CD4-positive, alpha-beta memory T cell (primary cell): ENCODE results near the gene IKZF2. TPM values are rescaled to one million over a fixed set of nuclear protein-coding genes. Genes with fewer than 3 reads are reported as not detected.

ENCODE experiments used
- CTCF ChIA-PET: fragments of 350-600 bp; sonication (Branson Sonifier 250); formaldehyde crosslinking; loops from one replicate; lab custom pipeline; 2021; ENCODE audit warnings: inconsistent platforms; ENCODE audit not compliant: partially characterized antibody; lab: Charles Lee
- POLR2A ChIA-PET: fragments of 350-600 bp; sonication (Branson Sonifier 250); formaldehyde crosslinking; loops from one replicate; lab custom pipeline; 2021; ENCODE audit not compliant: partially characterized antibody; lab: Charles Lee
- DNase-seq, 5 donors: peaks; one replicate each; pipeline versions ENCODE4 v3.0.0 to v3.0.0-alpha.2; 2020 to 2022; ENCODE audit warnings: mixed read lengths in 1 of 5
- H3K27ac ChIP-seq: one replicate; pipeline ENCODE4 v1.7.0; 2013; ENCODE audit warnings: low read depth, low read length
- H3K27me3 ChIP-seq: 2 replicates; pipeline ENCODE4 v1.7.0; 2013; ENCODE audit warnings: mild to moderate bottlenecking, low read length, moderate library complexity; ENCODE audit not compliant: insufficient read depth
- H3K36me3 ChIP-seq: 2 replicates; pipeline ENCODE4 v1.7.0; 2013; ENCODE audit warnings: mild to moderate bottlenecking, low read length, moderate library complexity; ENCODE audit not compliant: insufficient read depth
- H3K4me1 ChIP-seq: 2 replicates; pipeline ENCODE4 v1.7.0; 2013; ENCODE audit warnings: mild to moderate bottlenecking, low read length, moderate library complexity; ENCODE audit not compliant: insufficient read depth
- H3K4me3 ChIP-seq, 2 donors: one replicate each; pipeline ENCODE4 v1.7.0; 2013; ENCODE audit warnings: low read length in 2 of 2, mild to moderate bottlenecking in 1 of 2
- H3K9me3 ChIP-seq, 2 donors: one replicate each; pipeline ENCODE4 v1.7.0; 2013; ENCODE audit warnings: low read length in 2 of 2, control low read depth in 1 of 2; ENCODE audit not compliant: control insufficient read depth in 1 of 2
- H3K27ac Mint-ChIP-seq, 7 donors: one replicate each; pipeline ENCODE4 v1.8.0; 2020 to 2021; ENCODE audit warnings: mixed read lengths in 7 of 7, mild to moderate bottlenecking in 6 of 7, inconsistent platforms in 3 of 7, moderate library complexity in 3 of 7
- H3K27me3 Mint-ChIP-seq, 2 donors: one replicate each; pipeline ENCODE4 v1.8.0; 2020 to 2021; ENCODE audit warnings: mixed read lengths in 2 of 2
- H3K36me3 Mint-ChIP-seq, 2 donors: one replicate each; pipeline ENCODE4 v1.8.0; 2020 to 2021; ENCODE audit warnings: mixed read lengths in 2 of 2, inconsistent platforms in 1 of 2, mild to moderate bottlenecking in 1 of 2
- H3K4me1 Mint-ChIP-seq, 4 donors: one replicate each; pipeline ENCODE4 v1.8.0; 2020 to 2021; ENCODE audit warnings: mixed read lengths in 4 of 4, mild to moderate bottlenecking in 1 of 4
- H3K4me3 Mint-ChIP-seq, 8 donors: one replicate each; pipeline ENCODE4 v1.8.0; 2020 to 2021; ENCODE audit warnings: mixed read lengths in 8 of 8, mild to moderate bottlenecking in 7 of 8, moderate library complexity in 6 of 8, inconsistent platforms in 3 of 8
- H3K9me3 Mint-ChIP-seq, 8 donors: one replicate each; pipeline ENCODE4 v1.8.0; 2020 to 2021; ENCODE audit warnings: mixed read lengths in 8 of 8, mild to moderate bottlenecking in 5 of 8, inconsistent platforms in 3 of 8, moderate library complexity in 1 of 8
- intact Hi-C: fragments of 100-400 bp; cut with micrococcal nuclease; formaldehyde crosslinking; loops from one replicate; pipeline ENCODE4 v1.15.1; 2023
- polyA plus RNA-seq, 2 donors: library from polyadenylated mRNA; unstranded; fragments of 300-500 nt; fragmentation: Illumina TruSeq; gene quantifications; one replicate each; pipeline ENCODE4 v1.2.3, GENCODE V29; 2021
- total RNA-seq, 2 experiments: library from RNA; stranded (reverse); gene quantifications; one replicate each; pipeline ENCODE4 v1.2.3, GENCODE V29; 2021

IKZF2 gene
- 10 to 100 TPM; 13.2 to 15.0 TPM for total RNA-seq
- under 1 TPM; 0.14 to 0.67 TPM for polyA plus RNA-seq

DNA sequence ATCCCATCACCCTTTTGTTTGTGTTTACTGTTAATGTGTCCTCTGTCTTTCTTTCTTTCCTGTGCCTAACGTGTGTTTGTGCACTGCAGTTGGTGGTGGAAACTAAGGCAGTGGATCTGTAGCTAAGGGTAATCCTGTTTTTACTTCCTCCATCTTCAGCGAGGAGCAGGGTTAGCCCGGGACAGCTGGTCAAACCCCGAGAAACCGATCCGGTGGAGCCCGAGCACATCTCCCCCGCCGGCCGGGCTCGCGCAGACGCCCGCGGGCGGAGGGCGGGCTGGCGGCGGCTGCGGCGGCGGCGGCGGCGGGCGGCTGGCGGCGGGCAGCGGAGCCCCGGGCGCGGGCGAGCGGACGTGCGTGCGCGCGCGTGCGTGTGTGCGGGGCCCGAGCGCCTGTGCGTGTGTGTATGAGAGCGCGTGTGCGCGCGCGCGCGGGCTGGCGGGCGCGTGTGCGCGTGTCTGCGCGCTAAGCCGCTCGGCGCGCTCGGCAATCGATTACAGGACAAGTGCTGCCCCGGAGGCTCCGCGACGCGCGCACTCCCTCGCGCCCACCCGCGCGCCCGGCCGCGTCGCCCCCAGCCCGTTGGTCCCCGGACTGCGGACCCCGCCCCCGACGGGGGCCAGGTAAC is at the start of gene IKZF2:
TSS of gene IKZF2 (minus strand) at position 176 of the 628 bp plus-strand sequence. CDS start 2,983 bp downstream, outside the sequence.
- ChIA-PET POLR2A (interaction anchor here (1.0 to 2.2 kb wide), 3 partner anchors 85 to 1657 kb away, joined by 3 to 8 read pairs (median 4); partner anchors contain the start of gene SPAG16), CTCF (interaction anchor here (0.9 to 2.1 kb wide), 3 partner anchors 21 to 374 kb away, joined by 3 to 5 read pairs (median 3); no protein-coding TSS in a partner anchor)
- no peaks in the 10 kb centered on the region for H3K9me3 ChIP-seq
- peak; percentile 72 to 78 (median 72) for DNase-seq
- Mint-ChIP-seq H3K4me1 (peaks cover 14 to 39% (median 23%) of the 10 kb centered on the region in 4 donors), H3K27me3 (peaks cover 12 to 22% of the 10 kb centered on the region in 2 donors), H3K4me3 (peak within 1 kb of the TSS; percentile 90 to 96 (median 94)), H3K36me3 (peaks cover 0 to 8% of the 10 kb centered on the region in 2 donors), H3K9me3 (no peaks in the 10 kb centered on the region), H3K27ac (peak within 1 kb of the TSS; percentile 65 to 92 (median 88))
- intact Hi-C loops: loop anchor here (2.0 to 5.0 kb wide), 3 partner anchors 81 to 1656 kb away; partner anchors contain the start of gene BARD1
- H3K4me3 ChIP-seq: peak within 1 kb of the TSS; percentile 64 to 68
- H3K36me3 ChIP-seq: no peaks in the 10 kb centered on the region
- peaks cover 7% of the 10 kb centered on the region for H3K4me1 ChIP-seq
- peak within 1 kb of the TSS; percentile 50 for H3K27ac ChIP-seq
- no peaks in the 10 kb centered on the region for H3K27me3 ChIP-seq

DNA sequence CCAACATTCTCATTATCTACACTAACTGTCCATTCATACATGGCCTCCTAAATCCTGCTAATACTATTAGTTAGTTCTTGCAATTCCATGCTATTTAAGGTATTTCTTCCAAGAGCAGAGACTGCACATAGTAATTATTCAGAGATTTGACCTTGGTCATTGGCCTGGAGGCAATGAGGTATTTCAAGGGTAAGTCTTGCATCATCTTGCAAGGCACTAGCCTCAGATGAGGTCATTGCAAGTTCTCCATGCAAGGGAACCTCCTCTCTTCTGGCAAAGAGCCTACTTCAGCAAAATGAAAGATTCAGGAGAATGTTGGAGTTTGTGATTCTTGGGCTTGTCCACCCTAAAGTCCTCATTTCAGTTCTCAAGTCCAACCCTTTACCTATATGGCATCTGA is 48.5 kb upstream of the IKZF2 start:
- H3K27me3 ChIP-seq: no peaks in the 10 kb centered on the region
- Mint-ChIP-seq H3K9me3 (peaks cover 0 to 6% (median 0%) of the 10 kb centered on the region in 8 donors), H3K36me3 (no peaks in the 10 kb centered on the region), H3K4me1 (no peaks in the 10 kb centered on the region), H3K27me3 (peaks cover 0 to 3% of the 10 kb centered on the region in 2 donors), H3K27ac (no peak overlapping the region), H3K4me3 (no peak overlapping the region)
- no peak overlapping the region for H3K27ac ChIP-seq
- no peaks in the 10 kb centered on the region for H3K36me3 ChIP-seq
- H3K4me1 ChIP-seq: no peaks in the 10 kb centered on the region
- ChIA-PET CTCF (no interaction called here), POLR2A (no interaction called here)
- no peak overlapping the region for H3K4me3 ChIP-seq
- DNase-seq: no peak
- no peaks in the 10 kb centered on the region for H3K9me3 ChIP-seq
- intact Hi-C loops: no loop called here

DNA sequence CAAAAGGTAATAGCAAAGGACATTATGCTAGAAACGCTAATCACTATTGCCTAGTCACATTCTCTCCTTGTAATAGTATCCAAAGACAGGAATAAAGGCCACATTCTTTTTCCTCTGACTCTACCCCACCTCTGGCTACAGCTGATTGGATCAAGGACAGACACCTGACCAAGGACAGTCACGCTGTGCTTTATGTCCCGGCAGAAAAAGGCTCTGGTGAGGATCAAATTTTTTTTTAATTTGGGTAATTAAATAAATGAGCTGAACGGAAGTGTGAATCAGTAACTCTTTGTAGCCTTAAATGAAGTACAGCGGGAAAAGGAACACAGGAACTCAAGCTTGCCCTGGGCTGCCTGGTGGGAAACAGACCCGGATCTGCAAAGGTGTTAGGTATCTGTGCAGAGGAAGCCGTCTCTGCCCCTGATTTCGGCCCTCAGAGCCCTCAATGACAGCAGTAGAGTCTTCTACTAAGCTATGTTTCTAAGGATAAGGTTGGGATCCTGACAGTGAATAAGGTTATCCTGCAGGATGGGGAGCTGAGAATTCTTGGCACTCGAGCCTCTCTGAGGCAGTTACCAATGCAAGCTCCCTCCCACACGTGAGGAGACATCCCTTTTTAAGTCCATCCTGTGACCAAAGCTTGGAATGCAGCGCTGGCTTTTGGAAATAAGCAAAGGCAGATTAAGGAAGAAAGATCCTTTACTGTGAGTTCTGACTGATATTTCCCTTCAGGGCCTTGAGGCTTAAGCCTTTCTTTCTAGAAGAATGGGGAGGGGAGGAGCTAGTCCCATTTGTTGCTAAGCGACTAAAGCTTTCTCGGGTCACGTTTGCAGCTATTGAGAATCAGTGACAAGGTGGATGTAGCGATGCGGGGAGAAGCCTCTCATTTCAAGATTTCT is 37.8 kb upstream of the IKZF2 start:
- no peaks in the 10 kb centered on the region for H3K4me1 Mint-ChIP-seq
- intact Hi-C loops: no loop called here
- H3K36me3 Mint-ChIP-seq: no peaks in the 10 kb centered on the region
- no peak for DNase-seq
- H3K4me3 ChIP-seq: no peak overlapping the region
- peaks cover 0 to 2% (median 0%) of the 10 kb centered on the region in 8 donors for H3K9me3 Mint-ChIP-seq
- POLR2A ChIA-PET: no interaction called here
- no peak overlapping the region for H3K4me3 Mint-ChIP-seq
- H3K36me3 ChIP-seq: no peaks in the 10 kb centered on the region
- CTCF ChIA-PET: no interaction called here
- H3K27me3 Mint-ChIP-seq: no peaks in the 10 kb centered on the region
- no peaks in the 10 kb centered on the region for H3K4me1 ChIP-seq
- H3K27ac Mint-ChIP-seq: peak overlapping the region in 1 of 7 donors; percentile 29
- no peaks in the 10 kb centered on the region for H3K27me3 ChIP-seq
- H3K27ac ChIP-seq: no peak overlapping the region
- H3K9me3 ChIP-seq: no peaks in the 10 kb centered on the region

DNA sequence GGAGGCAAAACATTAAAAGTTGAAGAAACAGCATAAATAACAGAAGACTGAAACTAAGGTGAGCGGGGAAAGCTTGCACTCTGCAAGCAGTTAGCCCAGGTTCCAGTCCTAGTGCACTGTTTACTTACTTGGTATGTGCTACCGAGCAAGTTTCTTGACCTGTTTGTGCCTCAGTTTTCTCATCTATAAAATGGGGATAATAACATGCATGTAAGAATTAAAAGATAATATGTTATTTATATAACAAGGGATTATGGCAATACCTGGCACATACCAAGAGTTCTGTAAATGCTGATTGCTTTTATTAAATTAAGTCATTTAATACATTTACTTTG is 37.1 kb upstream of the IKZF2 start:
- H3K9me3 Mint-ChIP-seq: peaks cover 0 to 2% (median 0%) of the 10 kb centered on the region in 8 donors
- H3K27me3 Mint-ChIP-seq: no peaks in the 10 kb centered on the region
- no peak for DNase-seq

DNA sequence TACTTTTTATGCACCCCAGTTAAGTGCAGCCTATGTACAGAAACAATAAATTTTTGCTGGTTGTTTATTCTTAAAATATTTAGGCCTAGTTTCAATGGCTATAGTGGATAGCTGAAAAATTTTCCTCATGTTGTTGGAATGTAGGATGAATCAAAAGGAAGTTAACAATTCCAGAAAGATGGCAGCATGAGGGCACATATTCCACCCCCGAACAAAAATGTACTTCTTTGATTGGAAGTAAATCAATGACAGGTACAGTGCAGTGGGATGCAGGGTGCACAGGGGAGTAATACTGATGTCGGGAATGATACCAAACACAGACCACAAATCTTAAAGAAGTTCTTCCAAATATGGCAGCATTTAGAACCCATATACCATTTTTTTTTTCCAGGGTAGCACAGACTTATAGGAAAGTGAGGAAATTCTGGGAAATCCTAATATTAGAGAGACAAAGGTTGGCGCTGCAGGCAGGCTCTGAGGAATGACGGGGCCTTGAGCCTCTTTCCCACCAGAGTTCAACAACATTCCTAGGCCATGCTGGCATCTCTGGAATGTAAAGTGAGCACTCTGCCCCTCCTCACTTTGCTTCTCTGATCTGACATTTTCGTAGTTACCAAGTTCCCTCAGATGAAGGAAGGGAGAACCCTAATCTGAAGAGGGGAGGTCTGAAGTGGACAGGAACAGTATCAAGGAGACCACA is 36.6 kb upstream of the IKZF2 start:
- intact Hi-C loops: no loop called here
- Mint-ChIP-seq H3K27me3 (no peaks in the 10 kb centered on the region), H3K36me3 (no peaks in the 10 kb centered on the region), H3K27ac (no peak overlapping the region), H3K9me3 (peaks cover 0 to 2% (median 0%) of the 10 kb centered on the region in 8 donors), H3K4me1 (no peaks in the 10 kb centered on the region), H3K4me3 (no peak overlapping the region)
- H3K27ac ChIP-seq: no peak overlapping the region
- no peaks in the 10 kb centered on the region for H3K36me3 ChIP-seq
- no peak for DNase-seq
- H3K9me3 ChIP-seq: no peaks in the 10 kb centered on the region
- H3K4me3 ChIP-seq: no peak overlapping the region
- ChIA-PET POLR2A (no interaction called here), CTCF (no interaction called here)
- no peaks in the 10 kb centered on the region for H3K27me3 ChIP-seq
- no peaks in the 10 kb centered on the region for H3K4me1 ChIP-seq

More for the DNA sequence above, 37.1 kb upstream of the IKZF2 start:
- Histone ChIP-seq H3K36me3 (no peaks in the 10 kb centered on the region), H3K4me1 (no peaks in the 10 kb centered on the region), H3K27ac (no peak overlapping the region), H3K9me3 (no peaks in the 10 kb centered on the region), H3K4me3 (no peak overlapping the region), H3K27me3 (no peaks in the 10 kb centered on the region)
- POLR2A ChIA-PET: no interaction called here
- H3K36me3 Mint-ChIP-seq: no peaks in the 10 kb centered on the region
- H3K4me3 Mint-ChIP-seq: no peak overlapping the region
- no peaks in the 10 kb centered on the region for H3K4me1 Mint-ChIP-seq
- no peak overlapping the region for H3K27ac Mint-ChIP-seq
- intact Hi-C loops: no loop called here
- CTCF ChIA-PET: no interaction called here

DNA sequence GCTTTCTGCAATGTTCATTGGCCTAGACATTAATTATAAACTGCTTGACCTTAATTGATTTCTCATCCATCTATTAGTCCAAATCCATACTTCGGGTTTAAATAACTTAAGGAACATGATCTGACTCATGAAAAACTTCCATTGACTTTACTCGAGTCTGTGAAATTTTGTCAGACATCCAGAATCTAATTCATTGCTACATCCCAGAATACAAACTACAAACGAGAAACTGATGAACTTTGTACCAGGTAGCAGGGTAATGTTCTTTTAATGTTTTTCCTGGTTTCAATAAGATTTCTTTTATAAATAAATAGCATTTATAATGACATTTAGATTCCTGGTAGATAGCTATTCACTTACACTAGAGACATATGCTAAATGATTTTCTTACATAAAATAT is 36.0 kb upstream of the IKZF2 start:
- peaks cover 0 to 2% (median 0%) of the 10 kb centered on the region in 8 donors for H3K9me3 Mint-ChIP-seq
- intact Hi-C loops: no loop called here
- Histone ChIP-seq H3K4me3 (no peak overlapping the region), H3K9me3 (no peaks in the 10 kb centered on the region), H3K36me3 (no peaks in the 10 kb centered on the region), H3K4me1 (no peaks in the 10 kb centered on the region), H3K27ac (no peak overlapping the region), H3K27me3 (no peaks in the 10 kb centered on the region)
- ChIA-PET POLR2A (no interaction called here), CTCF (no interaction called here)
- no peaks in the 10 kb centered on the region for H3K4me1 Mint-ChIP-seq
- H3K27ac Mint-ChIP-seq: no peak overlapping the region
- no peak overlapping the region for H3K4me3 Mint-ChIP-seq
- DNase-seq: no peak
- no peaks in the 10 kb centered on the region for H3K27me3 Mint-ChIP-seq
- H3K36me3 Mint-ChIP-seq: no peaks in the 10 kb centered on the region
